OCI-LY7 (cell line): ENCODE measurements around the gene RINL. TPM values are rescaled to one million over a fixed set of nuclear protein-coding genes. Genes with fewer than 3 reads are reported as not detected.
"Not testable (repeated sequence)": the region's sequence is repeated elsewhere in the genome, so short reads cannot be mapped to it uniquely, and the experiment has no call there.

ENCODE experiments used
- BruUV-seq: library from RNA; stranded (reverse); fragments of 400-500 nt; replicated peaks from 2 replicates; lab custom pipeline; 2021; lab: Mats Ljungman, UMichigan
- CTCF ChIA-PET: fragments of 300-600 bp; sonication (Branson Sonifier 250); formaldehyde crosslinking; loops from one replicate; lab custom pipeline; 2022; ENCODE audit warnings: antibody characterized with exemption; ENCODE audit not compliant: unreplicated experiment; lab: Charles Lee
- POLR2A ChIA-PET: fragments of 300-600 bp; sonication (Branson Sonifier 250); formaldehyde crosslinking; loops from one replicate; lab custom pipeline; 2022; ENCODE audit warnings: antibody characterized with exemption; lab: Charles Lee
- DNase-seq: peaks from one replicate; pipeline ENCODE4 v3.0.0-alpha.2; 2015; ENCODE audit warnings: low spot score
- H2AFZ ChIP-seq: fragments of 200-600 bp; sonication (generic), shearing (Covaris generic); 2 replicates; pipeline ENCODE4 v1.6.1; 2014; ENCODE audit warnings: mild to moderate bottlenecking, antibody characterized with exemption, low read length, moderate library complexity
- H3K27ac ChIP-seq: fragments of 200-600 bp; sonication (generic); 2 replicates; pipeline ENCODE4 v1.5.1; 2014; ENCODE audit warnings: mixed run types, low read depth, mild to moderate bottlenecking, moderate library complexity, low read length, inconsistent platforms; ENCODE audit not compliant: poor library complexity, severe bottlenecking
- H3K36me3 ChIP-seq: fragments of 200-600 bp; sonication (generic); 2 replicates; pipeline ENCODE4 v1.6.1; 2014; ENCODE audit warnings: mild to moderate bottlenecking, antibody characterized with exemption, low read length, moderate library complexity, mixed read lengths; ENCODE audit not compliant: insufficient read depth
- H3K4me1 ChIP-seq: fragments of 200-600 bp; sonication (generic); 2 replicates; pipeline ENCODE4 v1.5.1; 2014; ENCODE audit warnings: mild to moderate bottlenecking, low read length; ENCODE audit not compliant: insufficient read depth, poor library complexity, severe bottlenecking
- H3K4me2 ChIP-seq: fragments of 200-600 bp; sonication (generic); 2 replicates; pipeline ENCODE4 v1.6.1; 2014; ENCODE audit warnings: mild to moderate bottlenecking, low read length
- H3K4me3 ChIP-seq: fragments of 200-600 bp; sonication (generic); 2 replicates; pipeline ENCODE4 v1.5.1; 2014; ENCODE audit warnings: mild to moderate bottlenecking, low read depth, low read length; ENCODE audit not compliant: poor library complexity, severe bottlenecking
- H3K79me2 ChIP-seq: fragments of 200-600 bp; sonication (generic); 2 replicates; pipeline ENCODE4 v1.6.1; 2016; ENCODE audit warnings: low read depth, mild to moderate bottlenecking, low read length, moderate library complexity, mixed read lengths; ENCODE audit not compliant: insufficient read depth
- H3K9me2 ChIP-seq: fragments of 200-600 bp; sonication (generic); 2 replicates; pipeline ENCODE4 v1.6.1; 2016; ENCODE audit warnings: mild to moderate bottlenecking, low read length, mixed read lengths; ENCODE audit not compliant: insufficient read depth
- H3K9me3 ChIP-seq: fragments of 200-600 bp; sonication (generic); 2 replicates; pipeline ENCODE4 v1.6.1; 2014; ENCODE audit warnings: mild to moderate bottlenecking, mixed run types, low read length, mixed read lengths
- H4K20me1 ChIP-seq: fragments of 200-600 bp; sonication (generic); 2 replicates; pipeline ENCODE4 v1.6.1; 2014; ENCODE audit warnings: mild to moderate bottlenecking, antibody characterized with exemption, low read length, moderate library complexity, mixed read lengths; ENCODE audit not compliant: insufficient read depth
- EZH2phosphoT487 ChIP-seq: fragments of 200-600 bp; sonication (generic); IDR thresholded peaks from 2 replicates; pipeline ENCODE4 v1.6.1; 2018; ENCODE audit warnings: low read depth, borderline replicate concordance, mild to moderate bottlenecking, mixed run types, antibody characterized with exemption, low read length, moderate library complexity, mixed read lengths
- intact Hi-C: fragments of 100-400 bp; cut with micrococcal nuclease; formaldehyde crosslinking; loops from one replicate; pipeline ENCODE4 v1.10.0; 2022; ENCODE audit not compliant: unreplicated experiment
- total RNA-seq, 2 experiments: library from RNA; depleted of rRNA in 1 of 2; stranded (reverse); fragments of >200 nt in 1 of 2; shearing (Covaris generic) in 1 of 2; gene quantifications; 2 replicates each; pipeline ENCODE4 v1.2.3, GENCODE V29; 2014 to 2022
- TF ChIP-seq, protein P1 (sequence below): fragments of 200-600 bp; sonication (generic); conservative IDR thresholded peaks from 2 replicates; pipeline ENCODE4 v1.5.1; 2014; ENCODE audit warnings: mild to moderate bottlenecking, antibody characterized with exemption, low read length, moderate library complexity, mixed read lengths

The RINL gene
- total RNA-seq, 2 experiments from 2014 or later, result 26.3 to 42.1 TPM

DNA sequence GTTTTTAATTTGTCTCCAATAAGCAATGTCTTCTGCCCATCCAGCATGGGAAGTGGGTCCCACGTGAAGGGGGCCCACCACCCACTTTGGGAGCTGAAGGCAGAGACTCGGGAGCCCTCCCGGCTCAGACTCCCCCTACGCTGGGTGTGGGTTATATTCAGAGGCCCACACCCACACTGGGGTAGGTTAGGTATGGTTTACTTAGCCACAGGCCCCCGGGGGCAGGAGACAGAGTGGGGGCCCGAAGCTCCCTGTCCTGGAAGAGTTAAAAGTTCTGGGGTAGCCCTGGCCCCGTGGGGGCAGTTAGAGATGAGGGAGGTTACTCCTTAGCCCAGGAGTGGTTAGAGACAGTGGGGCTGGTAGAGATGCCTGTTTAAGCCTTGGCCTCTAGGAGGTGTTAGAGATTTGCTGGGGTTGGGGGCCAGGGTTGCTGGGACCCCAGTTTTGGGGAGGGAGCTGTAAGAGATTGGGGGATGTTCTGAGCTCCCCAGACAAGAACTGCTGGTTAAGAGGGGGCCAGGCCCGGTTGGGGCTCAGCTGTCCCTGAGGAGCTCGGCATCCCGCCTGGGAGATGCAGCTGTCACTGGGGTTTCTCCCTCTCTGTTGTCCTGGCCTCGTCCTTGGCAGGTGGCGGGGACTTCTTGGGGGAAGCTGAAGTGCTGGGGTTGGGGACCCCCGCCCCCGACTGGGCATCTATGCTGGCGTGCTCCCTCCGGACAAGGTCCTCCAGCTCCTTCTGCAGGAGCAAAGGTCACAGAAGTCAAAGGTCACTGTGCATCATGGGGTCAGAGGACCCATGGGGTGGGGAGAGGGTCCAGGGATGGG, 712 bp upstream of the RINL start:
- H3K79me2 ChIP-seq, result no peaks in the 10 kb centered on the region
- H3K4me3 ChIP-seq, result peak overlapping the region; percentile 65
- no peak for DNase-seq
- TF ChIP-seq, protein P1, sequence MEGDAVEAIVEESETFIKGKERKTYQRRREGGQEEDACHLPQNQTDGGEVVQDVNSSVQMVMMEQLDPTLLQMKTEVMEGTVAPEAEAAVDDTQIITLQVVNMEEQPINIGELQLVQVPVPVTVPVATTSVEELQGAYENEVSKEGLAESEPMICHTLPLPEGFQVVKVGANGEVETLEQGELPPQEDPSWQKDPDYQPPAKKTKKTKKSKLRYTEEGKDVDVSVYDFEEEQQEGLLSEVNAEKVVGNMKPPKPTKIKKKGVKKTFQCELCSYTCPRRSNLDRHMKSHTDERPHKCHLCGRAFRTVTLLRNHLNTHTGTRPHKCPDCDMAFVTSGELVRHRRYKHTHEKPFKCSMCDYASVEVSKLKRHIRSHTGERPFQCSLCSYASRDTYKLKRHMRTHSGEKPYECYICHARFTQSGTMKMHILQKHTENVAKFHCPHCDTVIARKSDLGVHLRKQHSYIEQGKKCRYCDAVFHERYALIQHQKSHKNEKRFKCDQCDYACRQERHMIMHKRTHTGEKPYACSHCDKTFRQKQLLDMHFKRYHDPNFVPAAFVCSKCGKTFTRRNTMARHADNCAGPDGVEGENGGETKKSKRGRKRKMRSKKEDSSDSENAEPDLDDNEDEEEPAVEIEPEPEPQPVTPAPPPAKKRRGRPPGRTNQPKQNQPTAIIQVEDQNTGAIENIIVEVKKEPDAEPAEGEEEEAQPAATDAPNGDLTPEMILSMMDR, result peak; percentile 52
- TF ChIP-seq EZH2phosphoT487, result no peak
- H3K4me1 ChIP-seq, result peaks cover 26% of the 10 kb centered on the region
- TSS peak; percentile 93 for BruUV-seq
- no peaks in the 10 kb centered on the region for H3K9me3 ChIP-seq
- H3K27ac ChIP-seq, result peak overlapping the region; percentile 90
- CTCF ChIA-PET, result interaction anchor here (0.6 to 1.5 kb wide), 4 partner anchors 9 to 155 kb away, joined by 3 to 7 read pairs (median 5); no protein-coding TSS in a partner anchor
- intact Hi-C loops, result no loop called here
- peak overlapping the region; percentile 94 for H3K4me2 ChIP-seq
- H3K36me3 ChIP-seq, result no peaks in the 10 kb centered on the region
- no peaks in the 10 kb centered on the region for H3K9me2 ChIP-seq
- no peaks in the 10 kb centered on the region for H4K20me1 ChIP-seq
- H2AFZ ChIP-seq, result peak overlapping the region; percentile 40; the same call in 1 of the 2 replicates
- POLR2A ChIA-PET, result interaction anchor here (0.6 to 2.1 kb wide), 6 partner anchors 11 to 142 kb away, joined by 3 to 10 read pairs (median 4); no protein-coding TSS in a partner anchor

DNA sequence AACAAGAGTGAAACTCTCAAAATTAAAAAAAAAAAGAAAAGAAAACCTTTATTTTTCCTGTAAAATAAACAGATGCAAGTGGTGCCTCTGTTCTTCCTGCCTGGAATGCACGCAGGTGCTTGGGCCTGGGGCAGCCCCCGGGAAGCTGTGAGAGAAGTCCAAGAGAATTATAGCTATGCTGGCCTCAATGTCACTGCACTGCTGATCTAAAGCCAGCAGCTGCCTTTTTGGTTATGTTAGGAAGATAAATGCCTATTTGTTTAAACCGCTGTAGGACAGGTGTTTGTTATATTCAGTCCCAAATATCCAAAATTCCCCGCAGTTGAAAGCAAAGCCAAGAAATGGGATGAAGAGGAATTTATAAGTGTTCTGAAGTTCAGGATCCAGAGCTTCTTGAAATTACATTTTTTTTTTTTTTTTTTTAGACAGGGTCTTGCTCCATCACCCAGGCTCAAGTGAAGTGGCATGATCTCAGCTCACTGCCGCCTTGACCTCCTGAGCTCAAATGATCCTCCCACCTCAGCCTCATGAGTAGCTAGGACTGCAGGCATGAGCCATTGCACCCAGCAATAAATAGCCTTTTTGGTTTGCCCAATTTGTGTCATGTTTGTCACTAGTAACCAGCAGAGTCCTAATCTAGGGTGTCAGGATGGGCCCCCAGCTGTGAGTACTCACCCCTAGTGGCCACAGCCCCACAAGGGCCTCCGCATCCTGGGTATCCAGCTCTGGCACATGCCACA, 2.2 kb downstream of the RINL start:
- Histone ChIP-seq H3K27ac (no peak overlapping the region), H3K36me3 (no peaks in the 10 kb centered on the region), H3K4me2 (no peak overlapping the region), H3K9me3 (no peaks in the 10 kb centered on the region), H3K9me2 (no peaks in the 10 kb centered on the region), H3K4me1 (peaks cover 26% of the 10 kb centered on the region), H3K79me2 (no peaks in the 10 kb centered on the region), H4K20me1 (no peaks in the 10 kb centered on the region), H3K4me3 (no peak overlapping the region), H2AFZ (no peak overlapping the region)
- ChIA-PET POLR2A (interaction anchor here (0.6 to 1.1 kb wide), 2 partner anchors 9 to 12 kb away, joined by 4 read pairs; no protein-coding TSS in a partner anchor), CTCF (interaction anchor here (0.6 kb wide), 1 partner anchor 152 kb away, joined by 6 read pairs; no protein-coding TSS in a partner anchor)
- BruUV-seq, result TSS peak; percentile 47
- TF ChIP-seq, protein P1, result 0 out of 2 replicates have a peak, but pooled peaks have one; percentile 17
- no peak for TF ChIP-seq EZH2phosphoT487
- intact Hi-C loops, result no loop called here
- DNase-seq, result no peak

DNA sequence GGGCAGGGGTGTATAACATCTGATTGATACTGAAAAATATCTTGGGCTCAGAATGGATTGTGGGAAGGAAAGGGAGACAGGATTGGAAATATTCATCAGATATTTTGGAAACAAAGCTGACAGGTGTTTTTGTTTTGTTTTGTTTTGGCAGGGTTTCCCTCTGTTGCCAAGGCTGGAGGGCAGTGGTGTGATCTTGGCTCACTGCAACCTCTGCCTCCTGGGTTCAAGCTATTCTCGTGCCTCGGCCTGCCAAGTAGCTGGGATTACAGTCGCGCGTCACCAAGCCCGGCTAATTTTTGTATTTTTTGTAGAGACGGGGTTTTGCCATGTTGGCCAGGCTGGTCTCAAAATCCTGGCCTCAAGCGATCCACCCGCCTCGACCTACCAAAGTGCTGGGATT, 4.7 kb downstream of the RINL start:
- BruUV-seq, DNase-seq, H3K36me3 ChIP-seq, H3K4me3 ChIP-seq, H3K9me2 ChIP-seq, H3K27ac ChIP-seq, H3K4me2 ChIP-seq, CTCF ChIA-PET, POLR2A ChIA-PET, intact Hi-C loops, H3K9me3 ChIP-seq, H2AFZ ChIP-seq, H4K20me1 ChIP-seq: not testable (repeated sequence)
- peaks cover 35% of the 10 kb centered on the region for H3K4me1 ChIP-seq
- H3K79me2 ChIP-seq, result peaks cover 12% of the 10 kb centered on the region; the same call in 1 of the 2 replicates
